Activated CD8-positive, alpha-beta memory T cell treated with anti-CD3 and anti-CD28 coated beads, Interleukin-2, amount 50 U/mL, for 1 hour (primary cell): ENCODE measurements around the gene TNNI2.
A peak's percentile ranks its signal among the peaks of the same experiment; 100 is the strongest.

Source experiments
- DNase-seq: peaks from one replicate; pipeline ENCODE4 v3.0.0-alpha.2; 2020; ENCODE audit errors: extremely low read depth

The TNNI2 gene

GRCh38 chr11:1821562-1821961 is 17.2 kb upstream of the TNNI2 start:
- no peak for DNase-seq

GRCh38 chr11:1822648-1823375 is 16.0 kb upstream of the TNNI2 start:
- no peak for DNase-seq

GRCh38 chr11:1823376-1824220 is 15.2 kb upstream of the TNNI2 start:
- DNase-seq: no peak

DNA sequence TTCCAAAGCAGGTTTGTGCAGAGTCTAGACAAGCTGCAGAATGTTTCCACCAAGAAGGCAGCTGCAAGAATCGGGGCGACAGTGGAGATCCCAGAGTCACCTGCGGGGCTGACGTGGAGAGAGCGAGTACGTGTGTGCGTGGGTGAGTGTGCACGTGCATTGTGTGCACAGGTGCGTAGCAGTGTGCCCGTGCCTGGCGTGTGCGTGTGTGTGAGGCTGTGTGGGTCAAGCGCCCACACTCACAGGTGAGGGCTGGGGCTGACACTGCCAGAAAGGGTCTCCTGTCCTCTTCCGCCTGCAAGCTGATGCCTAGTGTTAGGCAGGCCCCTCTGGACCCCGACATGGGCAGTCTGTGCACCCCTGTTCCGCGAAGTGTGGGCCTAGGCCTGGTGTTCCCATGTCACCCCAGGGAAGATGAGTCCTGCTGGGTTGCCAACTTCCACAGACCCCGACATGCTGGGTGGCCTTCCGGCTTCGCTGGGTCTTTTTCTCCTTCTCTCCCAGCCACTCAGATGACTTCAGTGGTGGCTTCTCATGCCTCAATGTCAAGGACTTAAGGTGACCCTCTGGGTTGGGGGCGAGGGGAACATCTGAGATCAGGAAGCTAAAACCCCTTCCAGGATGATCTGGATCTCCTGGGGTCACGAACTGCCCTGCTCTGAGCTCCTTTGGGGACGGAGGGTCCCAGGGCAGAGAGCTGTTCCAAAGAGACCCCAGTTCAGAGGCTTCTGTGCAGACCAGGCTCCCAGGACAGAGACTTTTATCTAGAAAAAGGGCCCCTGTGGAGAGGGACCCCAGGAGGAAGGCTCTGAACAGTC is 14.4 kb upstream of the TNNI2 start:
- no peak for DNase-seq

GRCh38 chr11:1825039-1825740 is 13.6 kb upstream of the TNNI2 start:
- DNase-seq: no peak

DNA sequence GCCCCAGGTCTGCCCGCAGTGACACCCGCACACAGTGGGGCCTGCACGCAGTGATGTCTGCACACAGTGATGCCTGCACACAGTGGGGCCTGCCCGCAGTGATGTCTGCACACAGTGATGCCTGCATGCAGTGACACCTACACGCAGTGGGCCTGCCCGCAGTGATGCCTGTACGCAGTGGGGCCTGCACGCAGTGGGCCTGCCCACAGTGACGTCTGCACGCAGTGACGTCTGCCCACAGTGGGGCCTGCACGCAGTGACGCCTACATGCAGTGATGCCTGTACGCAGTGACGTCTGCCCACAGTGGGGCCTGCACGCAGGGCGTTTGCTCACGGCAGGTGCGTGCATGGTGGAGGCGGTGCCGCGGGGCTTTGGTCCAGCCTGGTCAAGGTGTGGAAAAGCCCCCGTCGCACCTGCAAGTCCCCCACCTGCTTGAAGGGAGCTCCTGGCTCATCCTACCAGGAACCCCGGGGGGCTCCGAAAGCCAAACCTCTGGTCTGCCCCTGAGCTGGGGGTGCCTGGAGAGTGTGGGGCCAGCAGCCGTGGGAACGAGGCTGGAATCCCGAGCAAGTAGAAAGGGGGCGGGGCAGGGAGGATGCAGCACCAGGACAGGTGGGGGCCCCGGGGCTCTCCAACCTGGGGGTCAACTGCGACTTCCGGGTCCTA is 12.9 kb upstream of the TNNI2 start:
- DNase-seq: no peak

DNA sequence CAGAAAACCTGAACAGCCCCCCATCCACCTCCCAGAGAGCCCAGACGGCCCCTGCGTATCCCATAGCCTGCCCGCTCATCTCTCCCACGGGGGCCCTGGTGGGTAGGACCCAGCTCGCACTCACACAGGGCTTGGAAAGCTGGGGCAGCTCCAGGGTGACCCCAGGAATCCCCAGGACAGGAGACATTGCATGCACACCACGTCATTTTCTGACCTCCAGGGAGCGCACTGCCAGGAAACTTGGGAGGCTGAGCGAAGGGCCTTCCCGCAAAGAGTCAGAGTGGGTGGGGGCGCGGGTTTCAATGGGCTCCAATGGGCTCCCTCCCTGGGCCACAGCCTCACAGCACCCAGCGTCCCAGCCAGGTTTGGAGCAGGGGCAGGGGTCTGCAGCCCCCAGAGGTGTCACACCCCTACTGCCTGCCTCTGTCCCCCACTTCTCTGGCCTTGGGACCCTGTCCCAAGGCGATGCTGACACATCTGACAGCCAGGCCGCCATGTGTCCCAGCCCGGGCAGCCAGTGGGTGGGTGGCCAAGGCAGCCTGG is 12.2 kb upstream of the TNNI2 start:
- no peak for DNase-seq

GRCh38 chr11:1827095-1827813 is 11.5 kb upstream of the TNNI2 start:
- DNase-seq: no peak

DNA sequence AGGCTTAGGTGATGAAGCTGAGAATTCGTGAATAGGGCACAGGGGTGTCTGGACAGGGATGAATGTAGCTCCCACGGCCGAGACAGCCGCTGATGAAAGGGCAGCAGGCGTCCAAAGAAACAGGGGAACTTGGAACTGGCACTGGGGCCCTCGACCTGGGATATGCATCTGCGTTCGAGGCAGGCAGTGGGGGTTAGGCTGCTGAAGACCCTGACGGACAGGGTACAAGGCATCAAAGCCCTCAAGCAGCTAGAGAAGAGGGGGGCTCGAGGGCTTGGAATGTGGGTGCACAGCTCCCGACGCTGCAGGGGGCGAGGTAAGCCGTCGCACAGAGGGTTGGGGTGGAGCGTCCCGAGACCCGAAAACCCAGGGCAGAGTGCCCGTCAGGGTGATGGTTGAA is 10.8 kb upstream of the TNNI2 start:
- no peak for DNase-seq

GRCh38 chr11:1828542-1828941 is 10.2 kb upstream of the TNNI2 start:
- no peak for DNase-seq

GRCh38 chr11:1829039-1829820 is 9.6 kb upstream of the TNNI2 start:
- DNase-seq: no peak

GRCh38 chr11:1830004-1830321 is 8.8 kb upstream of the TNNI2 start:
- no peak for DNase-seq

DNA sequence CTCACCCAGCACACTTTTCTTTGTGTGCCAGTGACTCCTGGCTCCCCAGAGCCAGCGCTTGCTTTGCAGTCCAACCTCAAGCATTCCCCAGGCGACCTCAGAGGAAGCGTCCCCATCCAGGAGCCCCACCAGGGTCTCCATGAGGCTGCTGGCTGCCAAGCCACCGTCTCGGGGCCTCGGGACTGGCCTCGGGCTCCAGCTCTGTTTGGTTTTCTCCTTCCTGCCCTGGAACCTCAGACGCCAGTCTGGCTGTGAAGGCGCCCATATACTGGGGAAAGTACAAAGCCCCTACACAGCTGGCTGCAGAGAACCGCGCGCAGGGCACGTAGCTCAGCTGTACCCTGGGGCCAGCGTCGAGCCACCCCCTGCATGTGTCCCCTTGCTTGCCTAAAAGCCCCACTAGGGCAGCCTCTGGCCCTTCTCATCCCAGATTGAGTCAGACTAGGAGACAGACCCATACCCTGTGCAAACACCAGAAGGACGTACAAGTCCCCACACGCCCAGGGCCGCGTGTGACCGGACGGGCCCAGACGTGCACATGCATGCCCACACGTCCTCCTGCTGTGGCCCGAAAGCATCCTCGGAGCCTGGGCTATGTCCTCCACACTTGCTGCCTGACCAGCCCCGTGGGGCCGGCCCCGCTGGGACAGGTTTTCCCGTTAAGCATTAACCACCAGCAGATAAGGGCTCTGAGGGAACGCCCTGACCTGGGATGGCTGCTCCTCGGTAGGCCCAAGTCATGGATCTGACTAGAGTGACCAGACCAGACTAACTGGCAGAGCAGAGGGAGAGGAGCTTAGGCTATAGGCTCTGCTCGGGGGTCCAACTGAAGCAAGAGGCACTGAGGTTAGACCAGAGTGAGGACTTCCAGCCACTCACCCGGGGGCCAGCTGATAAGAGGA is 8.2 kb upstream of the TNNI2 start:
- no peak for DNase-seq

DNA sequence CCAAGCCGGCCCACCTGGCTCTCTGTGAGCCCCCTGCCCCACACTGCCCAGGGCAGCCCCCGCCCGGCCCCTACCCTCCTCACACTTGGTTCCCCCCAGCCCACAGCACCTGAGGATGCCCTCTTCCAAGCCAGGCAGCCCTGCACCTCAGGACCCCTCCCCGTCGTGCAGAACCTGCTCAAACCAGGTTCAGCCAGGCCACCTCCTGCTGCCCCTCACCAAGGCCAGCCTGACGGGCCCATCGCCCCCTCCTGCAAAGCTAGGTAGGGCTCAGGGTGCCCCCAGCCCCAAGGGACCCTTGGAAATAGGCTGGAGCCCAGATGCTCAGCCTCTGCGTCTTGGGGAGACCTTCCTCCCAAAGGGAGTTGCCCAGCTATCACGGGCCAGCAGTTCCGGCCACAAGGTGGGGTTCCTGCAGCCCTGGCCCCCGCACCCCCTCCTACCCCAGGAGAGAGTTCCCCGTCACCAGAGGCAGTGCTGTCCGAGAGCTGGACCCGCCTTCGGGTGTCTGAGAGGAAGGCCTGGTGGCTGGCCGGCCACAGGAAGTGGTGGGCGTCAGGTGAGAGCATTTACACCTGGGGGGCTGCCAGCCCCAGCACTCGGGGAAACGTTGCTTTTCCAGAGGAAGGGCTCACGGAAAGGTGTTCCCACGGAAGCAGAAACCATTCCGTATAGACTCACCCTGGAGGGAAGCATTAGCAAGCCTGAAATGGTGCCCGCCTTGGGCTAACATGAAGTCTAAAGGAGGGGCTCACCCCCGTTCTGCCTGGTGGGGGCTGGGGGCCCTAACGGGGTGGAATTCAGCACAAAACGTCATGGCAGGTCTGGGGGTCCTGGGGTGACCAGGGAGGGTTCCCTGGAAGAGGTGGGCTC is 7.2 kb upstream of the TNNI2 start:
- DNase-seq: no peak

GRCh38 chr11:1832211-1832919 is 6.4 kb upstream of the TNNI2 start:
- peak; percentile 20 for DNase-seq

DNA sequence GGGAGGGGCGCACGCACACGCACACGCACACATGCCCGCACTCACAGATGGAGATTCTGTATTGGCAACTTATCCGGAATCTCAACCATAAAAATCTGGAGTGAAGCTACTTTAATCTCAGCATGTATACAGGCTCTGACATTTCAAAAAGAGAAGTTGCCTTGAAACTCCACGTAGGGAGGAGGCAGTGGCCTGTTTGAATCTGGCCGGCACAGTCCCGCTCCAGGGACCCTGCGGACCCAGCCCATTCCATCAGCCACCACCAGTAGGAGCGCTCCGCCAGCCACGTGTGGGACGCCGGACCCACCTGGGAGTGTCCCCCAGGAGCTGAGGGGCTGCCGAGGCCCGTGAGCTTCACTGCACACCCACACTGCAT is 5.9 kb upstream of the TNNI2 start:
- no peak for DNase-seq

DNA sequence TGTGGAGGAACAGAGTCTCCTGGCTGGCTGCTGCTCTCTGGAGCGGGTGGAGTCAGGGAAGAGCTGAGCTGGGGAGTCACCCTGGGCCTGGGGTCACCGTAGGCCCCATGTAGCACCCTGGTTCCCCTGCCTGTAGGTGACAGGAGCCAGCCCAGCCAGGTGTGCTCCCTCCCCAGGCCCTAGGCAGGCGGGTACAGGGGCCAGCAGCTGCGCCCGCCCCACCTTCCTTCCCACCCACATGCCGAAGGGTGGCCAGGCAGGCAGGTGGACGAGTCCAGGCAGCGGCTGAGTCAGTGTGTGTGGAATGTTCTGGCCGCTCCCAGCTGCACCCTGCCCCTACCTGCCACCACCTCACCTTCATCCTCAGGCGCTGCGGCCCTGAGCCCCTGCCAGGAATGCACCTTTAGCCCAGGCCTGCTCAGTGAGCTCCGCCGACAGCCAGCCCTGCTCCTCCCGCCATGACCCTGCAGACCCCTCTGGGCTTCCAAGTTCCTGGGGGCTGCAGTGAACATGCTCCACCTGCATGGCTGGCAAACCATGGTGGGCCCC is 4.6 kb upstream of the TNNI2 start:
- DNase-seq: no peak
